ENCODE data around the gene UBE2V1.

- TF ChIP-seq CTCF (IDR thresholded peaks at IDR 0.05; ENCODE audit: extremely low read depth in 1 of 2, insufficient read depth in 1 of 2, low read depth in 1 of 2, low read length in 2 of 2), result no peak
- TF ChIP-seq EZH2 (IDR thresholded peaks at IDR 0.05; ENCODE audit: borderline replicate concordance, low read depth, low read length, severe bottlenecking), result no peak
- TF ChIP-seq POLR2AphosphoS5 (IDR thresholded peaks at IDR 0.05; ENCODE audit: insufficient read depth, low read depth, low read length), result no peak
These were observed 5.3 kb upstream of the UBE2V1 start for GRCh38 chr20:50118203-50118602.

Measured in endothelial cell of umbilical vein (primary cell).